Ammon's horn (tissue), 1 donor: ENCODE data around the gene RPF1.
A peak's percentile ranks its signal among the peaks of the same experiment; 100 is the strongest.
"Not testable (repeated sequence)": the region's sequence is repeated elsewhere in the genome, so short reads cannot be mapped to it uniquely, and the experiment has no call there.

Source experiments
- DNase-seq: peaks from one replicate; pipeline ENCODE4 v3.0.0-alpha.2; 2016; ENCODE audit warnings: low spot score

RPF1 gene, protein sequence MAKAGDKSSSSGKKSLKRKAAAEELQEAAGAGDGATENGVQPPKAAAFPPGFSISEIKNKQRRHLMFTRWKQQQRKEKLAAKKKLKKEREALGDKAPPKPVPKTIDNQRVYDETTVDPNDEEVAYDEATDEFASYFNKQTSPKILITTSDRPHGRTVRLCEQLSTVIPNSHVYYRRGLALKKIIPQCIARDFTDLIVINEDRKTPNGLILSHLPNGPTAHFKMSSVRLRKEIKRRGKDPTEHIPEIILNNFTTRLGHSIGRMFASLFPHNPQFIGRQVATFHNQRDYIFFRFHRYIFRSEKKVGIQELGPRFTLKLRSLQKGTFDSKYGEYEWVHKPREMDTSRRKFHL

DNA sequence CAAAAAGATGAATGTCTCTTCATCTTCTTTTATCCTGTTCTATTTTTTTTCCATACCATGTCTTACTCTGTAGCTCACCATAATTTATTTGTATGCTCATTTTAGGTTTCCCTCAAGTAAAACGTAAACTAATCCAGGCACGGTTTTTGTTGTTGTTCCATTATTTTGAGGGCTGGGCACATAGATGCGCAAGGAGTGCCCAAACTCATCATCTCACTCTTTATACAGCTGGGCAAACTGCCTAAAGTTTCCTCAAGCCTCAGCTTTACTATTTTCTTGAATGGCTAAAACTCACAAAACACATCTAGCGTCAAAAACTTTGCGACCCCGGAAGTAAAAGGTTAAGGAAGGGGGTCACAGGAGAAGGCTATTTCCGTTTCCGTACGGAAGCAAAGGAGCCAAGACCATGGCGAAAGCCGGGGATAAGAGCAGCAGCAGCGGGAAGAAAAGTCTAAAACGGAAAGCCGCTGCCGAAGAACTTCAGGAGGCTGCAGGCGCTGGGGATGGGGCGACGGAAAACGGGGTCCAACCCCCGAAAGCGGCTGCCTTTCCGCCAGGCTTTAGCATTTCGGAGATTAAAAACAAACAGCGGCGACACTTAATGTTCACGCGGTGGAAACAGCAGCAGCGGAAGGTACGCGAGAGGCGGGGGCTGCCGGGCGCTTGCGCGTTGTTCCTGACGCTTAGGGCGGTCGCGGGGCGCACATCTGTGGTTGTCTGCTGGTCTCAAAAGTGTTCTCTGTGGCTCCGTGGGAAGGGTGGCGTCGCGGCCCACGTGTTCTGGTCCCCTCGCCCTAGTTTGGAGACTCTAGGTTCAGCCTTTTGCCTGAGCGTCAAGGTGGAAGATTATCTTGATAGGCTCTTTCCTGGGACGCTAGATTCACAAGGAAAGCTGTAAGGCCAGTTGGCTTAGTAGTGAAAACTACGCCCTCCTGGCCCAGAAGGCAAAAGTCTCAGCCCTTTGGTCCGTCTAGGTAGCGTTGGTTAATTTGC lies at the start of gene RPF1:
Gene RPF1 (plus strand): TSS at position 391 of the 993 bp plus-strand sequence. CDS start 16 bp downstream, at position 407.
- DNase-seq: peak; percentile 78

DNA sequence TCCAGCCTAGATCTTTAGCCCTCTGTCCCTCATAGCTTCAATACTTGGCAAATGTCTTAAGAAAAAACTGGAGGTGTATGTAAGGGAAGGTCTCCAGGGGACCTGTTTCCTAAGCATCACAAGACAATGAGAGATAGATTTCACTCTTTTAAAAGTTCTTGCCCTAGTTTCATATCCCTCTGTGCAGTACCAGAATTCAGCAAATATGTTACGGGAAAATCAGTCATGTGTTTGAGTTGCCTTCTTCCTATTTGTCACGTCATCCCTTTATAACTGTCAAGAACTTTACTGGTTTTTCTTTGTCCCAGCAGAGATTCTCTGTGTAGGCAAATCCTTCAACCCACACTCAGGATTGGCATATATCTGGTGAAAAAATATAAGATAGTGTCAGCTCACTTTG lies 48.5 kb upstream of the RPF1 start:
- DNase-seq: no peak

DNA sequence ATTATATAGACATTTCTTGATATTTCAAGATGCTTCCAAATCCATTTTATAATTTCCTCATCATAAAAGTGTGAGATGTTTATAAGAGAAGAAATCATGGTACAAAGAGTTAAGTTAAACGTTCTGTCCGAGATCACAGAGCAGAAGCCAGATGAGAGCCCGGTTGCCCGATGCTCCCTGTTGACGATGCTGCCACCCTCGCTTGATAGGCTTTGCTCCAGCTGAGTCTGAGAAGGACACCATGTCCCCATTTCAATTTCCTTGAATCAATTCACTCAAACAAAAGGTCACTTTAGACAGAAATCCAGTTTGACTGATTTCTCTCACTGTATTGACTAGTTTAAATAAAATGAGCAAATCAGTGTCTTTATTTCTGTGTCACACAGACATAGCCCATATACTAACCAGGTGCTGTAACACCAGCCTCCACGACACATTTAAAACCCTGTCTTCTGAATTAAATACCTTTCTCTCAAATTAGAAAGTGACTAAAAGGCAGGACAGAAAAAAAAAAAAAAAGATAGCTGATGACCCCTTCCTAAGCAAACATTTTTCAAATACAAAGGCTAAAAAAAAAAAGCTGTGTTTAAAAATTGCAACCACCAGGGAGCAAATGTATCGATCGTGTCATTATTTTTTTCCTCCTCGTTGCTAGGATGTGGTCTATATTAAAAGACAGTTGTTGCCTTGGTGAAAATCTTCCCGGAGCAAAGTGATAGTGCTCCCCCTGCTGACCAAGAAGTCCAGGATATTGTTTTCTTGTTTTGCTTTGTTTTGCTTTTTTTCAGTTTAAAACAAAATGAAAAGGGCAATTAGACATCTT lies 45.6 kb upstream of the RPF1 start:
- DNase-seq: peak; percentile 90

DNA sequence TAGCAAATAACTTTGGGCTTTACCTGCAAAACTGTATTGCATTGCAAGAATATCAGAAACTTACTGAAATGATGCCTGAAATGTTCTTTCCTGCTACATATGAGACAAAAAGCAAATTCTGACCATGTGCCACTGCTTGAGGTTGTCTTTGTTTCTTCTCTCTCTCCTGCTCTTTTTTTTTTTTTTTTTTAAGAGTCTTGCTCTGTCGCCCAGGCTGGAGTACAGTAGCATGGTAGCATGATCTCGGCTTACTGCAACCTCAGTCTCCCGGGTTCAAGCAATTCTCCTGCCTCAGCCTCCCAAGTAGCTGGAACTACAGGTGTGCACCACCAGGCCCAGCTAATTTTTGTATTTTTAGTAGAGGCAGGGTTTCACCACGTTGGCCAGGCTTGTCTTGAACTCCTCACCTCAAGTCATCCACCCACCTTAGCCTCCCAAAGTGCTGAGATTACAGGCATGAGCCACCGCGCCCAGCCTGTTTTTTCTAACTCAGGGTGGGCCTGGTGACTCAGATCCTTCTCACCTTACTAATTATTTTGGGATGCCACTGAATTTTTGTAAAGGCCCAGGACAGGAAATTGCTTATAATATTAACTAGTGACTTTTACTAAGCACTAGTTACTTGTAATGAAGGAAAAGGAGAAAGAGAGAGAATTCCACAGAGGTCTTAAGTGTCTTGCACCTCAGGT lies 44.8 kb upstream of the RPF1 start:
- DNase-seq: no peak

DNA sequence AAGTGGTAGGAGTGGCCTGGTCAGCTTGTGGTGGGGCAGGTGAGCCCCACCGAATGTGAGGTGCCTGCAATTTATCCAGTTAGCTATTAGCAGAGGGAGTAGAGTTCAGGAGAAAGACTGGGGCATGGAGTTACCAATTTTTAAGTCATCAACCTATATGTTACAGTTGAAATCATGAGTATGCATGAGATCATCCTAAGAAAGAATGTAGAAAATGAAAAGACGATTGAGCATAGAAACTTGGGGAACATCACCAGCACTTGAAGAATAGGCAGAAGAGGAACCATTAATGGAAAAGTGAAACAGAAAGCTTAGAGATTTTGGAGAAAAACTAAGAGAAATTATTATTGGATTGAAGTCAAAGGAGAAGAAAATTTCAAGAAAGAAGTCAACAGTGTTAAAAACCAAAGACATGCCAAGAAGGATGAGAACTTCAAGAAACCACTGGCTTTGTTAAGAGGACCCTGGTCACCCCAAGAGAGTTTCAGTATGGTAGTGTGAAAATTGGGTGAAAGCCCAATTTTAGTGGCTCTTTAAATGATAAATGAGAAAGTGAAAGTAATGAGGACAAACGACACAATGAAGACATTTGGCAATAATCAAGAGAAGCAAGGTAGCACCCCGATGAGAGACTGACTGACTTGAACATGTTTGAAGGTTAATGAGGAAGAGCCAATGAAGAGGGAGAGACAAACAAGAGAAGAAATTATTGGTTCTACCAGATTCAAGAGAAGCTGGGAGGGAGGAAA lies 44.1 kb upstream of the RPF1 start:
- no peak for DNase-seq

DNA sequence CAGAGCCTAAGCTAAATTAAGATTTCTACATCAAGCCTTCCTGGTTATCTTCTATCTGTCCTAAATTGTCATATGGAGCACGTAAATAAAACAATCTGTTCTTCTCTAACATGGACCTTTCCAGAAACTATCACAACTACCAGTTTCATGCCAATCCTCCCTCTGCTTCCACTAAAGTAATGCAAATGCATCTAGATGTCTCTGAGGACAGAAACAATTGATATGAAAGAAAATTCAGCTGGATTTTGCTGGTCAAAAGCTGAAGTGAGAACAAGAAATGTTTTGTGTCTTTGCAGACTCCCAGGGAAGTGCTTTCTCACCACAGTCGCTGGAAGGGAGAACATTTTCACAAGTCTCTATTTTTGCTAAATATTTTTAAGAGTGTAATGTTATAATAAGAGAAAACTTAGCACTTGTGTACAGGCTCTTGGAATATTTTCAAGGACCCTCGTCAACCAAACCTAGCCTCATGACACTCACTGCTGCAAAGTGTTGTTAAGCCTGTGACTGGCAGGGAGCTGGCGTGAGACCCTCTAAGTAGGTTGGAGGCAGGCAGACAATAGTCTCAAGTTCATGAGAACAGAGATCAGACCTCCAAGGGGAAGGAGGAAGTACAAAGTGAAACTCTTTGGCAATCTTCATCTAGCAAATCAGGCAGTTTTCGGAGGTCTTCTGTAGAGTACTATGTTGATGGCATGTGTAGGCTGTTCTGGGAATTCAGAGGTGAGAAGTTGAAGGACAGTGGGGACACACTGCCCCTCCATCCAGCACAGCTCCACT lies 42.0 kb upstream of the RPF1 start:
- peak; percentile 37 for DNase-seq

DNA sequence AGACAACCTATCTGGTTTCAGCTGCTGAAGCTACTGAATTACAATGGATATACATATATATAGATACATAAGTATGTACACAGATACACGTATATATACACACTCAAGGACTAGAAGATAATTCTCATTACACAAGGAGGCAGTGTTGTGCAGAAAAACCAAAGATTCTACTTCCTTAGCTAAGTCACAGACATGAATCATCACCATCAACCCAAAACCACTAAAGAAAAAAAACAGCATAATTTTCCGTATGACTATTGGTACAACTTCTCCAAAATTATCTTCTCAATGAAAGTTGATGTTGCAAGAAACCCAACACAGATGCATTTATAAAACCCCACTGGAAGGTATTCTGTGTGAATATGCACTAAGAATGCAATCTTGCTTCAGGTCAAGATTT lies 36.8 kb upstream of the RPF1 start:
- peak; percentile 59 for DNase-seq

DNA sequence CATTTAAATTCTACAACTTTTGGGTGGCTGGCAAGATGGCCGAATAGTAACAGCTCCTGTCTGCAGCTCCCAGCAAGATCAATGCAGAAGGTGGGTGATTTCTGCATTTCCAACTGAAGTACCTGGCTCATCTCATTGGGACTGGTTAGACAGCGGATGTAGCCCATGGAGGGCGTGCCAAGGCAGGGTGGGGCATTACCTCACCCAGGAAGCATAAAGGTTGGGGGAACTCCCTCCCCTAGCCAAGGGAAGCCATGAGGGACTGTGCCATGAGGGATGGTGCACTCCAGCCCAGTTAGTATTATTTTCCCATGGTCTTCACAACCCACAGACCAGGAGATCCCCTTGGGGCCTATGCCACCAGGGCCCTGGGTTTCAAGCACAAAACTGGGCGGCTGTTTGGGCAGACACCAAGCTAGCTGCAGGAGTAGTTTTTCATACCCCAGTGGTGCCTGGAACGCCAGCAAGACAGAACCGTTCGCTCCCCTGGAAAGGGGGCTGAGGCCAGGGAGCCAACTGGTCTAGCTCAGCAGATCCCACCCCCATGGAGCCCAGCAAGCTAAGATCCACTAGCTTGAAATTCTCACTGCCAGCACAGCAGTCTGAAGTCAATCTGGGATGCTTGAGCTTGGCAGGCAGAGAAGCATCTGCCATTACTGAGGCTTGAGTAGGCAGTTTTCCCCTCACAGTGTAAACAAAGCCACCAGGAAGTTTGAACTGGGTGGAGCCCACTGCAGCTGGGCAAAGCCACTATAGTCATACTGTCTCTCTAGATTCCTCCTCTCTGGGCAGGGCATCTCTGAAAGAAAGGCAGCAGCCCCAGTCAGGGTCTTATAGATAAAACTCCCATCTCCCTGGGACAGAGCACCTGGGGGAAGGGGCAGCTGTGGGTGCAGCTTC lies 36.1 kb upstream of the RPF1 start:
- DNase-seq: not testable (repeated sequence)

DNA sequence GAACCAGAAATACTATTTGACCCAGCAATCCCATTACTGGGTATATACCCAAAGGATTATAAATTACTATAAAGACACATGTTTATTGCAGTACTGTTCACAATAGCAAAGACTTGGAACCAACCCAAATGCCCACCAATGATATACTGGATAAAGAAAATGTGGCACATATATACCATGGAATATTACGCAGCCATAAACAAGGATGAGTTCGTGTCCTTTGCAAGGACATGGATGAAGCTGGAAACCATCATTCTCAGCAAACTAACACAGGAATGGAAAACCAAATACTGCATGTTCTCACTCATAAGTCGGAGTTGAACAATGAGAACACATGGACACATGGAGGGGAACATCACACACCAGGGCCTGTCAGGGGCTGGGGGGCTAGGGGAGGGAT lies 30.4 kb upstream of the RPF1 start:
- not testable (repeated sequence) for DNase-seq

DNA sequence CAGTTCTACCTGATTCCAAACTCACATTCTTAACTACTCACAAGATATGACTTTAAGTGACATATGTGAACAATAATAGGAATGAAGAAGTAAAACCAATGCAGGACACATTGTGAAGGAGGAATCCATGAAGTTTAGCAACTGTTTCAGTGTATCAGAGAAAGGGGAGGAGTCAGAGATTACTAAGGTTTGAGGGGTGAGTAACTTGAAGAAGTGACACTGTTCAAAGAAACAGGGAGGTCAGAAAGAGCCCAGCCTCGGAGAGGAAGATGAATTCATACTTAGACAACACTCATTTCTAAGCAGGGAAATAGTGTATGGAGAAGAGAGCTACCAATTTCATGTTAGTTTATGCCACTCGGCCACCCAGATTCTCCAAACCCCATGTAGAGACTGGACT lies 28.2 kb upstream of the RPF1 start:
- DNase-seq: no peak

DNA sequence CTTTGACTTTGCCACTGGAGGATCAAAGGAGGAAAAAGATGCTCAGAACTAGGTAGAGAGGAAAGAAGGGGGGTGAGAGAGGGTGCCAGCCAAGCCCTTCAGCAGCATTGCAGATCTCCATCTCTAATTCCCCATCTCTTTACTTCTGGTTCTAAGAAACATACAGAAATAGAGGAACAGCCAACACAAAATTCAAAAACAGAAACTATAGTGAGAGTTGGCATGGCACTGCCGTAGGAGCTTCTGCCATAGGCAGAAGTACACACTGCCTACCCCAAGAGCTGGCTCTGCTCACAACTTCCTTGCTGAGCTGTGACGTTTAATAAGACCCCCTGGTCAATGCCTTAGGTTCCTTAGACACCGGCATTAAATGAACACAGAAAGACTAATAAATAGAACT lies 26.6 kb upstream of the RPF1 start:
- DNase-seq: no peak

DNA sequence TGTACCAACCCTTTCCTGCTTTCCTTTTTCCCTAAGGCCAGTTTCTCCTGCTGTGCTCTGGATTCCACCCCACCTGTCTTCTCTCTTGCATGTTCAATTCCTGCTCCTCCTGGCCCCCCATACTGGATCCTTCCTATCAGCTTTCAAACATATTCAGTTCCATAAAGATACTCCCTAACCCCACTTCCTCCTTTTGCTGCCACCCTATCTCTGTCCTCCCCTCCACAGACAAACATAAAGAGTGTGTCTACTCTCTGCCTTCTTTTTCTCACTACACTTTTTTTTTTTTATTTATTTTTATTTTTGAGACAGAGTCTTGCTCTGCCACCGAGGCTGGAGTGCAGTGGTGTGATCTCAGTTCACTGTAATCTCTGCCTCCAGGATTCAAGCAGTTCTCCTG lies 16.9 kb upstream of the RPF1 start:
- DNase-seq: no peak

DNA sequence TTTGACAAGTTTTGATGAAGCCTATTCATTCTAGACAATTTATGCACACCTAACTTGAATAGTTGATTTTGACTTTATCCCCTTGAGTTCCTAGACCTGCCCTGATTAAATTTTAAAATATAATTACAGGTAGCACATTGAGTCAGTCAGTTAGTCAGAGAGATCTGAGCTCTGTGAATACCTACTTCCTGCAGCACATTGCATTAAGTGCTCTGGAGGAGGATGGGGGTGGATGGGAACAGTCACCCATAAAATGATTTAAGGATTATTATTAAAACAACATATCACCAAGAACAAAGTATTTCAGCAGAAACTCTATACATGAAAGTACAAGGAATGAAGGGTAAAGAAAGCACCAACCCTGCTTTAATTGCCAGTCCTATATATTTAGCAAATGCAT lies 11.8 kb upstream of the RPF1 start:
- DNase-seq: no peak

DNA sequence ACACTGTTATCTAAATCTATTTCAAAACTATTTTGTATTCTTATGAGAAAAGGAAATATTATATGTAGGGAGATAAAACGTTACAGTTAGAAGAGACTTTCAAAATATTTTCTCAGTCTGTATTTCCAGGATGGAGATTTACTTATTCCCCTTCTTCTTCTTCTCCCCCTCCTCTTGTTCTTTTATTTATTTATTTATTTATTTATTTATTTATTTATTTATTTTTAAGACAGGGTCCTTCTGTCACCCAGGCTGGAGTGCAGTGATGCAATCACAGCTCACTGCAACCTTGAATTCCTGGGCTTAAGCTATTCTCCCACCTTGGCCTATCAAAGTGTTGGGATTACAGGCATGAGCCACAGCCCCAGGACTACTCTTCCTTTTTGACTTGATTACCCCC lies 2.8 kb upstream of the RPF1 start:
- DNase-seq: no peak

DNA sequence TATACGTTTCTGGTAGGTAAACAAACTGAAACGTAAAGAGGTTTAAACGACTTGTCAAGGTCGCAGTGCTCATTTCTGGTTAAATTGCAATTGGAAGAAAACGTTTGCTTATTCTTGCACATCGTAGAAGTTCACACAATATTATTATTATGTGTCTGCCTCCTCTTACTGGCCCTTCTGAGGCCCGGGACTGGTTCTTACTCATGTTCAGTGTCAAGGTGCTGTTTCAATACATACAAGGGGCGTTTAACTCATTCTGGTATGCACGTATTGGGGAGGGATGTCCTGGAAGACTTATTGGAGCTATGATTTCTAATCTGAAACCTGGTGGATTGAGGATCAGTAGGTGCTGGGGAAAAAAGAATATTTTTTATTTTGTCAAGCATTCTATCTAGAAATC lies 932 bp downstream of the RPF1 start:
- DNase-seq: no peak

DNA sequence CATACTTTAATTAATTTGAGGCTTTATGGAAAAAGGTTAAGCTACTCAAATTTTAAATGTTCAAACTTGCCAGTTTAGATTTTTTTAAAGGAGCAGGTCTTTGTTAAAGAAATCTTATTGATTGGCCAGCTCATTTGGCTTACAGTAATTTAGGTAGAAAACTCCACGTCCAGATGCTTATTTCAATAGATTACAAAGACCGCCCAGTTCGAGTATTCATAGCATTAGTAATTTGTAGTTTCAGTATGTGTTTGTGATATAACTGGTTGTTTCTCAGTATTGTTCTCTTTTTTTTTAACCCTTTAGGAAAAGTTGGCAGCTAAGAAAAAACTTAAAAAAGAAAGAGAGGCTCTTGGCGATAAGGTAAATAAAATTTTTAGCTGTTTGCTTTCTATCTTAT lies 1.6 kb downstream of the RPF1 start:
- DNase-seq: no peak

DNA sequence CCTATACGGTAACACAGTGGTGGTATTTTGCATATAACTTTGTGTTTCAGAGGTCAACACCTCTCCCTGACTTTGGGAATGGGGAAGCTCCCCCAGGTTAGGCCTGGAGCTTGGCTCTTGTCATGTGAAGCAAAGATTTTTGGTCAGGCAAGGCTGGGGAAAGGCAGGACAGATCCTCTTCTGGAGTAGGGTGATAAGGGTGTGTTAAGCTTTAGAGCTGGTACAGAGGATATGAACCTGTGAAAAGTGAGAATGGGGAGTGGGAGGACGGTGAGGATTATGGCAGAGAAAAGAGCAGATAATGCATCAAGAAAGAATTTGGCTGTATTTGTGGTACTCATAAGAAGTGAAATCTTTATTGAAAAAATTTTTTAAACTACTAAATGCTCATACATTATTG lies 2.3 kb downstream of the RPF1 start:
- DNase-seq: no peak

DNA sequence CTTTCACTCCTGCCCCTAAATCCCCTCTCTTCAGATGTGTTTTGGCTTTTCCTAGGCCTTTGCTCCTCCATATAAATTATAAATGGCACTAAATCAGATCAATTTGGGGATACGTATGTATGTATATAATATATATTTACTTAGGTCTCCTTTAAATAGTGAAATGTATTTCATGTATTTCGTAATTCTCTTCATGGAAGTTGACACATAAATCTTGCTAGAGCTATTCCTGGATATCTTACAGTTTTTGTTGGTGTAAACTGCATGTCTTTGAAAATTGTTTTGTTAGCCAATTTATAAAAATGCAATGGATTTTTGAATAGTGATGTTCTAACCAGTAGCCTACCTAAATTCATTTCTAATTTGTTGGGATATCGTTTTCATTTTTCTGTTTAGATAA lies 9.0 kb downstream of the RPF1 start:
- no peak for DNase-seq

DNA sequence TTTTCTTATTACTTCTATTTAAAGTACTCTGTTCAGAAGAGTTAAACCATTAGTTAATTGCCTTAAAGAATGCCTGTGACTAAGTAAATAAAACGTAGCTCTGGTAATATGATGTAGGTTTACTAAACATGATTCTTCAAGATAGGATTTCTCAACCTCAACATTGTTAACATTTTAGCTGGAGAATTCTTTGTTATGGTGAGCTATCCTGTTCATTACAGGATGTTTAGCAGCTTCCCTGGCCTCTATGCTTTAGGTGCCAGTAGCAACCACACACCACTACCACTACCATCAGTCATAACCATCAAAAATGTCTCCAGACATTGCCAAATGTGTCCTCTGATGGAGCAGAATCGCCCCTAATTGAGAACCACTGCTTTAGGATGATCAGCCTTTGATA lies 10.7 kb downstream of the RPF1 start:
- no peak for DNase-seq
